Hematopoietic multipotent progenitor cell treated with erythropoietin and hydrocortisone succinate and interleukin-3 and kit ligand, for 4 days (in vitro differentiated cells): Measurements from ENCODE around the gene MDGA2.

Source experiments
- DNase-seq: peaks from one replicate; pipeline ENCODE4 v3.0.0-alpha.2; 2015

The MDGA2 gene

GRCh38 chr14:47471075-47471474 is 204.3 kb downstream of the MDGA2 start:
- no peak for DNase-seq

- DNase-seq, result no peak
Observed at GRCh38 chr14:47466916-47467315, 208.5 kb downstream of the MDGA2 start.

- no peak for DNase-seq
Observed at GRCh38 chr14:47454025-47454424, 221.4 kb downstream of the MDGA2 start.

- no peak for DNase-seq
Observed at GRCh38 chr14:47447076-47447475, 228.3 kb downstream of the MDGA2 start.

- DNase-seq, result peak; percentile 7
Observed at GRCh38 chr14:47442211-47442610, 233.2 kb downstream of the MDGA2 start.

- DNase-seq, result no peak
Observed at GRCh38 chr14:47439953-47440352, 235.5 kb downstream of the MDGA2 start.

GRCh38 chr14:47438650-47439140 is 236.7 kb downstream of the MDGA2 start:
- DNase-seq, result no peak

GRCh38 chr14:47435331-47435965 is 240.0 kb downstream of the MDGA2 start:
- no peak for DNase-seq

GRCh38 chr14:47427629-47428028 is 247.8 kb downstream of the MDGA2 start:
- DNase-seq, result no peak

- DNase-seq, result no peak
Observed at GRCh38 chr14:47425302-47425701, 250.1 kb downstream of the MDGA2 start.

GRCh38 chr14:47422191-47422590 is 253.2 kb downstream of the MDGA2 start:
- DNase-seq, result no peak

GRCh38 chr14:47411523-47411922 is 263.9 kb downstream of the MDGA2 start:
- DNase-seq, result no peak

- no peak for DNase-seq
Observed at GRCh38 chr14:47392326-47392725, 283.1 kb downstream of the MDGA2 start.

GRCh38 chr14:47390831-47391504 is 284.4 kb downstream of the MDGA2 start:
- DNase-seq, result no peak

GRCh38 chr14:47389535-47389934 is 285.9 kb downstream of the MDGA2 start:
- no peak for DNase-seq

GRCh38 chr14:47366006-47366405 is 309.4 kb downstream of the MDGA2 start:
- DNase-seq, result no peak

- DNase-seq, result no peak
Observed at GRCh38 chr14:47365233-47365632, 310.2 kb downstream of the MDGA2 start.

GRCh38 chr14:47353186-47353585 is 322.2 kb downstream of the MDGA2 start:
- DNase-seq, result peak; percentile 1

GRCh38 chr14:47346849-47347248 is 328.6 kb downstream of the MDGA2 start:
- peak; percentile 3 for DNase-seq

- DNase-seq, result no peak
Observed at GRCh38 chr14:47345016-47345415, 330.4 kb downstream of the MDGA2 start.

- peak; percentile 3 for DNase-seq
Observed at GRCh38 chr14:47332939-47333338, 342.5 kb downstream of the MDGA2 start.

- no peak for DNase-seq
Observed at GRCh38 chr14:47332106-47332505, 343.3 kb downstream of the MDGA2 start.

- no peak for DNase-seq
Observed at GRCh38 chr14:47328376-47328775, 347.0 kb downstream of the MDGA2 start.

- no peak for DNase-seq
Observed at GRCh38 chr14:47327336-47327735, 348.1 kb downstream of the MDGA2 start.

GRCh38 chr14:47322751-47323150 is 352.7 kb downstream of the MDGA2 start:
- no peak for DNase-seq
